Muscle layer of duodenum (tissue), 2 donors: Measurements from ENCODE around the gene ARHGAP22.
"Not testable (repeated sequence)": the region's sequence is repeated elsewhere in the genome, so short reads cannot be mapped to it uniquely, and the experiment has no call there.

Source experiments
- H3K27ac ChIP-seq: one replicate; pipeline ENCODE4 v1.7.0; 2013; ENCODE audit warnings: mild to moderate bottlenecking, low read length
- H3K27me3 ChIP-seq: one replicate; pipeline ENCODE4 v1.7.0; 2013; ENCODE audit warnings: low read depth, mild to moderate bottlenecking, control low read depth, low read length
- H3K36me3 ChIP-seq, 2 donors: one replicate each; pipeline ENCODE4 v1.7.0; 2013; ENCODE audit warnings: low read length in 2 of 2, control low read depth in 1 of 2, mild to moderate bottlenecking in 1 of 2; ENCODE audit not compliant: insufficient read depth in 2 of 2, control insufficient read depth in 1 of 2
- H3K4me1 ChIP-seq, 2 donors: one replicate each; pipeline ENCODE4 v1.7.0; 2013; ENCODE audit warnings: low read length in 2 of 2, mild to moderate bottlenecking in 2 of 2, control low read depth in 1 of 2, moderate library complexity in 1 of 2; ENCODE audit not compliant: insufficient read depth in 2 of 2, control insufficient read depth in 1 of 2
- H3K4me3 ChIP-seq, 2 donors: one replicate each; pipeline ENCODE4 v1.7.0; 2013; ENCODE audit warnings: low read length in 2 of 2, low read depth in 1 of 2, mild to moderate bottlenecking in 1 of 2
- H3K9me3 ChIP-seq, 2 donors: one replicate each; pipeline ENCODE4 v1.7.0; 2013; ENCODE audit warnings: low read length in 2 of 2, control low read depth in 1 of 2, mild to moderate bottlenecking in 1 of 2; ENCODE audit not compliant: control insufficient read depth in 1 of 2
- donor health status: healthy.

Gene ARHGAP22

DNA sequence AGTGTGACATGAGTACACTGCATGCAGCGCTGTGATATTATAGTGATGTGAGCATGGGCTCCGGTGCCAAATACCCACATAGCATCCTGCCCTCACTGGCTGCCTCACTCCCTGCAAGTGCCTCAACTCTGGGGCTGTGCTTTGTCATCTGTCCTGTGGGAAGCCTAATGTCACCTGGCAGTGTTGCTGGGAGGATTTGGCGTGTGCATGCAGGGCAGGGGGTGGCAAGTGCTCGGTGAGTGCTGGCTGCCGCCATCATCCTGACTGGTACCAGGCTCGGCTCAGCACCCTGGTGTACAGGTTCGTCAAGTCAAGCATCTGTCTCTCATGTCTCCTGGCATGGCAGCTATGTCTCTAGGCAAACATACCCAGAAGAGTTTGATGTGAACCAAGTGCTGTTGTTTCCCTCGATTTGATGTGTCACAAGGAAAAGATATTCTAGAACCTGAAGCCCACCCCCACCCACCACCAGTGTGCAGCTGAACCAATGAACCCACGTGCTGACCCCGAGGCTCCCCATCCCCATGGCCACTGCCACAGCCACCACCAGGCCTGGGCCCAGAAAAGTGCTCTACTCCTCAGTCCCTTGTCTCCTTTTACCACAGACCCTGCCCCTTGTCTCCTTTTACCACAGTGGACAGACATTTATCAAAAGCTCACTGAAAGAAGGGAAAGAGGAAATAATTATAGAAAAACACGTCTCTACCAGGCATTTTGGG is 162.6 kb downstream of the ARHGAP22 start:
- H3K4me1 ChIP-seq, result no peaks in the 10 kb centered on the region
- H3K9me3 ChIP-seq, result no peaks in the 10 kb centered on the region
- H3K36me3 ChIP-seq, result no peaks in the 10 kb centered on the region
- no peaks in the 10 kb centered on the region for H3K27me3 ChIP-seq
- no peak overlapping the region for H3K27ac ChIP-seq
- H3K4me3 ChIP-seq, result no peak overlapping the region

DNA sequence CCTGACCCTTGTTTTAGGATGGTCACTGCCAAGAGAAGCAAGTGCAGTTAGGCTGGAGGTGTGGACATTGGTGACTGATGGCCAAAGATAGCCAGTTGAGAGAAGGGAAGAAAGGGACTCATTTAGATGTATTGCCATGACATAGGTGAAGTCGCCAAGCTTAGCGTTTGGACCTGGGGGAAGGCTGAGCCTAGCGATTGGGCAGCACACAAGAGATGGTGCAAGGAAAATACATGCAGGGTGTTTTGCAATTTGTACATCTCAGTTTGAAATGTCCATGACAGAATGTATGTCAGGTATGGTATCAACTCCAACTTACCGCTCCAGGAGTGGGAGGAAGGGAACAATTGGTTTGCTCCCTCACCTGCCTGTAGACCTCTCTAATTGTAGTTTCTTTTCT is 164.1 kb downstream of the ARHGAP22 start:
- Histone ChIP-seq H3K27ac (no peak overlapping the region), H3K36me3 (peaks cover 0 to 6% of the 10 kb centered on the region in 2 donors), H3K9me3 (no peaks in the 10 kb centered on the region), H3K27me3 (no peaks in the 10 kb centered on the region), H3K4me1 (no peaks in the 10 kb centered on the region), H3K4me3 (no peak overlapping the region)

DNA sequence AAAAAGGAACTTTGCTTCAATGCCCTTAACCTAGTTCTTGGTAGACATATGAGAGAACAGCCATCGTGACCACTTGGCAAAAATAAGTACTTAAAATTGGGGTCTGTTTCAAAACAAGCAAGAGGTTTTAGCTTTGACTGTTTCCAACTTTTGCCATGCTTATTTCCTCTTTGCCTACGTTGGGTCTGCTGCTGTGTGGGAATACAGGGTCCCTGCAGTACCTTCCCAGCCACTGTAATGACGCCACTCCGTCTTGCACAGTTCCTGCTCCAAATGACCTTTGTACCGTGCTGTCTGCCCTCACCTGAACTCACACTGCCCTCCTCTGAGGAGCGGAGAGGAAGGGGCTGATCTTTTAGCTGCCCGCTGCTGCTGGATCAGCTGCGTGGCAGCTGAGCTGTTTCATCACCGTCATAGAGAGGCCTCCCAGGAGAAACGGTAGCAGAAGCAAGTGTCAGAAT is 165.3 kb downstream of the ARHGAP22 start:
- Histone ChIP-seq H3K4me3 (no peak overlapping the region), H3K36me3 (peaks cover 0 to 10% of the 10 kb centered on the region in 2 donors), H3K4me1 (no peaks in the 10 kb centered on the region), H3K27me3 (no peaks in the 10 kb centered on the region), H3K9me3 (no peaks in the 10 kb centered on the region), H3K27ac (no peak overlapping the region)

DNA sequence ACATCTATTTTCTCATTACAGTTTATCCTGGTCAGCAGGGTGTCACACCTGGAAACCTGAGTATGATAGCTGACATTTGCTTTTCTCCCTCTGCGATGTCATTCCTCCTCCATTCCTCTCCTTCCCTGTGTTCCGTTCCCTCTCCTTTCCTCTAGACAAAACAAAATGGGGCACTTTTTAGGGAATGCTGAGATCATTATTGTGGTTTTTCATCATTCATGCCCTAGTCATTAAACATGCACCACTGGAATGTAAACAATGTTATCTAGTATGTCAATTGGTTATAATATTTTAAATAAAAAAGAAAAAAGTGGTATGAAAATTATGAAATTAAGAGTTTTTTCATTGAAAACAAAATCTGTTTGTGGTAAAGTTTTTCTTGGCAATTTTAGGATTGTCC is 165.8 kb downstream of the ARHGAP22 start:
- Histone ChIP-seq H3K27ac (no peak overlapping the region), H3K9me3 (no peaks in the 10 kb centered on the region), H3K27me3 (no peaks in the 10 kb centered on the region), H3K36me3 (peaks cover 0 to 10% of the 10 kb centered on the region in 2 donors), H3K4me3 (no peak overlapping the region), H3K4me1 (no peaks in the 10 kb centered on the region)

DNA sequence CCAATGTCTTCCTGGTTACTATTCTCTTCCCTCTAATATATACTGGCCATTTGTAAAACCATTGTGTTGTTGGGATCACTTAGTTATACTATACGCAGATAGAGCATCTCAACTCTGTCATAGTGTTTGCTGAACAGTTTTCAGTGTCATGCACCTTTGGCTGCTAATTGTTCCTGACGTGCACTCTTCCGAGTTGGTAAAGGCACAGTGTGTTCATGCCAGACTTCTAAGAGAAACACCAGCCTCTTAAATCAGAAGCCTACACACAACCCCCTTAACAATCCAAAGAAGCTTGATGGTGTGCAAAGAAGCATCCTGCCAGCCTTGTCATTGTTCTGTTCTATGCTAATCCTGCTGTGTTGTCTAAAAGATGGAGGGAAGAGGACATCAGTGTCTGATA is 167.3 kb downstream of the ARHGAP22 start:
- Histone ChIP-seq H3K36me3 (peaks cover 0 to 10% of the 10 kb centered on the region in 2 donors), H3K9me3 (no peaks in the 10 kb centered on the region), H3K27ac (no peak overlapping the region), H3K4me1 (no peaks in the 10 kb centered on the region), H3K4me3 (no peak overlapping the region), H3K27me3 (no peaks in the 10 kb centered on the region)

DNA sequence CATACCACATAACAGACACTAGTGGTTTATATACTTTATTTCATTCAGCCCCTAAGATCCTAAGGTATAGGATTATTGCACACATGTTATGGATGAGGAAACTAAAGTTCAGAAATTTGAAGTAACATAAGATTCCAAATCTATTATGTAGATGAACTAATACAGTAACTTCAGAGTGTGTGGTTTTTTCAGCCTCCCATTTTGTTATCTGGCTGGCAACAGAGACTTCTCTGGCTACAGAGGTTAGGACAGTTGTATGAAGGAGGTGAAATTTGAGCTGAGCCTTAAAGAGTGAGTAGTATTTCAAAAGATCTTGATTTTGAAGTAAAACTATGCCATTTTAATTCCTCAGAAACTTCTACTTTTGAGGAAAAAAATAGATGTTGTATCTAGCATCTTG is 173.0 kb downstream of the ARHGAP22 start:
- Histone ChIP-seq H3K9me3 (no peaks in the 10 kb centered on the region), H3K27ac (no peak overlapping the region), H3K4me1 (no peaks in the 10 kb centered on the region), H3K36me3 (peaks cover 0 to 17% of the 10 kb centered on the region in 2 donors), H3K4me3 (no peak overlapping the region), H3K27me3 (no peaks in the 10 kb centered on the region)

DNA sequence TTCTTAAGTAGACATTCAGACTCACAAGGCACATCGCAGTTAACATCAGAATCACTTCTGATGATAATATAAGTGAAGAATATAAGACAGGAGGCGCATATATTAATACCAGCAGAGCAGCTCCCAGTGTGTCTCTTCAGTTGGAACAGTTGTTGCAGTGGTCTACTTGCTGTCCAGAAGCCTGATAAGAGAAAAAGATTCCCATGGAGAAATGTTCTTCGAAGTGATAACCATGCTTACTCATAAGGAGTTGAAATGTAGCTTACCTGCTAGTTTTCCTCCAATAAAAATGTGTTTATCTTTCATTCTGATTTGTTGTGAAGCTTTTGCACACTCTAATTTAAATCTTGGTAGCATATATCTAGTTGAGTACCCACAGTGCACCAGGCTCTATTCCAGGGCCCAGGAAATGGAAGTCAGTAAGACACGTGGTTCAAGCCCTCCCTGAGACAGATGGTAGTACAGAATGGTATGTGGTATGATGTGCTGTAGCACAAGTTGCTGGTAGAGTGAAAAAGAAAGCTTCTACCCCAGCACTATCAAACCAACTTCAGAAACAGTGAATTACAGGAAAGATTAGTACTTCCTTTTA is 174.4 kb downstream of the ARHGAP22 start:
- Histone ChIP-seq H3K27me3 (no peaks in the 10 kb centered on the region), H3K27ac (no peak overlapping the region), H3K9me3 (no peaks in the 10 kb centered on the region), H3K36me3 (peaks cover 0 to 15% of the 10 kb centered on the region in 2 donors), H3K4me1 (no peaks in the 10 kb centered on the region), H3K4me3 (no peak overlapping the region)

DNA sequence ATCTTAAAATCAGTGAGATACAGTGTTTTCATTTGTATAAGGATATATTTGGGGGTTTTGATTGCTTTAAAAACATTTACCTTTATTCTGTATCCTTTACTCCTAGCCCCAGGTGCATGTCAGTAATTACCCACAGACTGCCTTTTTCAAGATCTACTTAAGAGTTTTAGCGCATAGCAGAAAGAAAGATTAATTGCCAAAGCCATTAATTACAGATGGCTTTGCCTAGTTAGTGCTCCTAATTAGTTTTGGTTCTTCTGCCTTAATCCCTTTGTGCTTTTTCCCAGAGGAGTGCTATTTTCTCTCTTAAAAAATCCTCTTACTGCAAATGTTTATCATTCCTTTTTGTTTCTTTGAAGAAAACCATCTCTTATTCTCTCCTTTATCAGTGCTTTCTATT is 175.6 kb downstream of the ARHGAP22 start:
- H3K27me3 ChIP-seq, result no peaks in the 10 kb centered on the region
- H3K4me1 ChIP-seq, result no peaks in the 10 kb centered on the region
- H3K9me3 ChIP-seq, result no peaks in the 10 kb centered on the region
- peaks cover 0 to 14% of the 10 kb centered on the region in 2 donors for H3K36me3 ChIP-seq
- no peak overlapping the region for H3K4me3 ChIP-seq
- H3K27ac ChIP-seq, result no peak overlapping the region

DNA sequence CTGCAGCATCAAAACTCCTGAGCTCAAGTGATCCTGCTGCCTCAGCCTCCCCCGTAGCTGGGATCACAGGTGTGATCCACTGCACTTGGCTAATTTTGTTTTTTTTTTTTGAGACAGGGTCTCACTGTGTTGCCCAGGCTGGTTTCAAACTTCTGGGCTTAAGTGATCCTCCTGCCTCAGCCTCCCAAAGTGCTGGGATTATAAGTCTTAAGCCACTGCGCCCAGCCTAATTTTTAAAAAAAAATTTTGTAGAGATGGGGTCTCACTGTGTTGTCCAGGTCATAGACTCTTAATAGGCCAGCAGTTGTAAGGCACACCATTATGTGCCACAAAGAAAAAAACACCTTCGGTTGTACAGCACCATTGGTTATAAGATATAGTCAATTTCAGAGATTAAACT is 176.0 kb downstream of the ARHGAP22 start:
- Histone ChIP-seq H3K27ac (no peak overlapping the region), H3K27me3 (no peaks in the 10 kb centered on the region), H3K36me3 (peaks cover 0 to 14% of the 10 kb centered on the region in 2 donors), H3K9me3 (no peaks in the 10 kb centered on the region), H3K4me1 (no peaks in the 10 kb centered on the region), H3K4me3 (no peak overlapping the region)

DNA sequence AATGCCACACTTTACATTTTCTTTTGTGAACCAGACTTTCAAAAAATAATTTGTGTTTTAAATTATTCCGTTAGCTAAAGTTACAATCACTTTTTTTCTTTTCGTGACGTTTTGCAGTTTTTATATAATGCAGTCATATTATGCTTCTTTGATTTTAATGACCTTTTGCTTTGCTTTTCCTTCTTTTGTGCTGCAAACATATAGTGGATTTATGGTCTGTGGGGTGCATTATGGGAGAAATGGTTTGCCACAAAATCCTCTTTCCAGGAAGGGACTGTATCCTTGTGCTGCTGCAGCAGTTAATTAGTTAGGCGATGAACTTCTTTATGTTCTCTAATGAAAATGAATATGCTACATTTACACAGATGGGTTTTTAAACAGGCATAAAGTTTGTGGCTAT is 181.0 kb downstream of the ARHGAP22 start:
- Histone ChIP-seq H3K36me3 (peaks cover 0 to 19% of the 10 kb centered on the region in 2 donors), H3K27me3 (no peaks in the 10 kb centered on the region), H3K4me1 (no peaks in the 10 kb centered on the region), H3K9me3 (no peaks in the 10 kb centered on the region), H3K27ac (no peak overlapping the region), H3K4me3 (no peak overlapping the region)

DNA sequence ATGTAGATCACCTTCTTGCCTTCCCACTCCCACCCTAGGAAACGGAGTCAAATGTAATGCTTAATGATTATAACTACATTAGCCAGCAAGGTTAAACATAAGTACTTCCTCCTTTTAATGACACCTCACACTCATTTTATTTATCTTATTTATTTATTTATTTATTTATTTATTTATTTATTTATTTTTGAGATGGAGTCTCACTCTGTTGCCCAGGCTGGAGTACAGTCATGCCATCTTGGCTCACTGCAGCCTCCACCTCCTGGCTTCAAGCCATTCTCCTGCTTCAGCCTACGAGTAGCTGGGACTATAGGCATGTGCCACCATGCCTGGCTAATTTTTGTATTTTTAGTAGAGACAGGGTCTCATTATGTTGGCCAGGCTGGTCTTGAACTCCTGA is 183.0 kb downstream of the ARHGAP22 start:
- H3K27me3 ChIP-seq, H3K4me1 ChIP-seq, H3K9me3 ChIP-seq, H3K27ac ChIP-seq, H3K4me3 ChIP-seq: not testable (repeated sequence)
- peaks cover 0 to 11% of the 10 kb centered on the region in 2 donors for H3K36me3 ChIP-seq

DNA sequence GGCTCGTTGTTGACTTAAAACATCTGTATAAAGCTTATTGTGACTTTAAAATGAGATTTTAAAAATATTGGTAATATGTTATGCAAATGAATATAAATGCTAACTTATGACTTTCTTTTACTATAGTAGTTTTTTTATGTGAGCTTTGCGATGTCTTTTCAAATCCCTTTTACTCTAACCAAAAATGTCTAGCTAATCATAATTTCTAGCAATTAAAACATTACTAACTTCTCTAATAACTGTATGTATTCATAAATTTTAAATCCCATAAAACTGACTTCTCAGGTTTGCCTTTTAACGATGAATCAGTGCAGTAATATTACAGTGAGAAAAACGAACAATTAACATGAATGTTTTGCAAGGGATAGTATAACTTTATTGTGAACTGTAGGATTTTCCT is 185.2 kb downstream of the ARHGAP22 start:
- Histone ChIP-seq H3K36me3 (peaks cover 0 to 5% of the 10 kb centered on the region in 2 donors), H3K4me1 (no peaks in the 10 kb centered on the region), H3K27ac (no peak overlapping the region), H3K27me3 (no peaks in the 10 kb centered on the region), H3K9me3 (no peaks in the 10 kb centered on the region), H3K4me3 (no peak overlapping the region)
